Loucy (cell line): ENCODE results near the gene PAX5.

Experiments
- H2AFZ ChIP-seq: fragments of 200-600 bp; sonication (generic); 2 replicates; pipeline ENCODE4 v1.6.0; 2016; ENCODE audit warnings: antibody characterized with exemption, mild to moderate bottlenecking, low read length, moderate library complexity
- H3F3A ChIP-seq: fragments of 200-600 bp; 2 replicates; pipeline ENCODE4 v1.6.0; 2016; ENCODE audit warnings: antibody characterized with exemption, low read depth, mild to moderate bottlenecking
- H3K27me3 ChIP-seq: fragments of 200-600 bp; sonication (generic); 2 replicates; pipeline ENCODE4 v1.6.1; 2014; ENCODE audit warnings: low read length, mild to moderate bottlenecking; ENCODE audit not compliant: insufficient read depth, poor library complexity, severe bottlenecking
- H3K36me3 ChIP-seq: fragments of 200-600 bp; sonication (generic); 2 replicates; pipeline ENCODE4 v1.6.1; 2016; ENCODE audit warnings: low read length; ENCODE audit not compliant: insufficient read depth
- H3K4me1 ChIP-seq: fragments of 200-600 bp; sonication (generic); 2 replicates; pipeline ENCODE4 v1.5.1; 2014; ENCODE audit warnings: low read length, mild to moderate bottlenecking; ENCODE audit not compliant: insufficient read depth, poor library complexity, severe bottlenecking
- H3K4me2 ChIP-seq: fragments of 200-600 bp; sonication (generic); 2 replicates; pipeline ENCODE4 v1.6.0; 2014; ENCODE audit warnings: antibody characterized with exemption, low read length, low read depth, mild to moderate bottlenecking; ENCODE audit not compliant: poor library complexity, severe bottlenecking
- H3K4me3 ChIP-seq: fragments of 200-600 bp; sonication (generic); 2 replicates; pipeline ENCODE4 v1.5.1; 2014; ENCODE audit warnings: low read length, mild to moderate bottlenecking, mixed read lengths; ENCODE audit not compliant: poor library complexity, severe bottlenecking
- H3K79me2 ChIP-seq: fragments of 200-600 bp; sonication (generic); 2 replicates; pipeline ENCODE4 v1.6.1; 2014; ENCODE audit warnings: low read length; ENCODE audit not compliant: insufficient read depth
- H3K9ac ChIP-seq: fragments of 200-600 bp; sonication (generic); 2 replicates; pipeline ENCODE4 v1.6.0; 2014; ENCODE audit warnings: mild to moderate bottlenecking, low read depth, low read length, moderate library complexity; ENCODE audit not compliant: poor library complexity, severe bottlenecking
- H3K9me2 ChIP-seq: fragments of 200-600 bp; sonication (generic); replicated peaks from 2 replicates; pipeline ENCODE4 v1.6.1; 2016; ENCODE audit warnings: low read depth, low read length, mixed read lengths
- H3K9me3 ChIP-seq: fragments of 200-600 bp; sonication (generic); 2 replicates; pipeline ENCODE4 v1.6.1; 2014; ENCODE audit warnings: mild to moderate bottlenecking, antibody characterized with exemption, low read length, low read depth; ENCODE audit not compliant: insufficient read depth
- H4K20me1 ChIP-seq: fragments of 200-600 bp; sonication (generic); 2 replicates; pipeline ENCODE4 v1.6.0; 2014; ENCODE audit warnings: antibody characterized with exemption, low read length, mild to moderate bottlenecking; ENCODE audit not compliant: insufficient read depth, poor library complexity, severe bottlenecking
- CTCF ChIP-seq: fragments of 200-600 bp; sonication (generic); conservative IDR thresholded peaks from 2 replicates; pipeline ENCODE4 v1.5.1; 2014; ENCODE audit warnings: mild to moderate bottlenecking, antibody characterized with exemption, low read length
- EZH2phosphoT487 ChIP-seq: fragments of 200-600 bp; IDR thresholded peaks from 2 replicates; pipeline ENCODE4 v1.6.1; 2018; ENCODE audit warnings: antibody characterized with exemption, mild to moderate bottlenecking, moderate library complexity, borderline replicate concordance

PAX5 gene

DNA sequence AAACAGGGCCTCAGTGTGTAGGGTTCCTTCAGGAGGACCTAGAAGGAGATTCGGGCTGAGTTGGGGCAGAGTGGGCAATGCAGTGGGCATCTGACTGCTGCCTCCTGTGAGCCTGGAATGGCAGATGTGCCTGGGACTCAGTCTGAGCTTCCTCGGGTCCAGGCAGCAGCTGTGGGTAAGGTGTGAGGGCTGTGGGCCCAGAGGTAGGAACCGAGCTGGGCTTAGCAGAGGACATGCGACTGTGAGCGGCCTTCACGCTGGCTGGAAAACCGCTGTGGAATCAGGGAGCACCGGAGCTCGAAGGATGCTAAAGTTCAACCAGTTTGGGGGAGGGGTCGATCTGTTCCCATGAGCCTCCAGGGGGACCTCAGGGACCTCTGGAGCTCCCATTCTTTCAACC lies 137.0 kb downstream of the PAX5 start:
- Histone ChIP-seq H3K9ac (no peak overlapping the region), H3K79me2 (no peaks in the 10 kb centered on the region), H3K9me3 (no peaks in the 10 kb centered on the region), H3K36me3 (no peaks in the 10 kb centered on the region), H3K4me3 (no peak overlapping the region), H3K9me2 (no peaks in the 10 kb centered on the region), H3F3A (no peaks in the 10 kb centered on the region), H2AFZ (no peak overlapping the region), H4K20me1 (no peaks in the 10 kb centered on the region), H3K4me1 (no peaks in the 10 kb centered on the region), H3K27me3 (no peaks in the 10 kb centered on the region), H3K4me2 (no peak overlapping the region)
- TF ChIP-seq EZH2phosphoT487 (no peak), CTCF (no peak)

DNA sequence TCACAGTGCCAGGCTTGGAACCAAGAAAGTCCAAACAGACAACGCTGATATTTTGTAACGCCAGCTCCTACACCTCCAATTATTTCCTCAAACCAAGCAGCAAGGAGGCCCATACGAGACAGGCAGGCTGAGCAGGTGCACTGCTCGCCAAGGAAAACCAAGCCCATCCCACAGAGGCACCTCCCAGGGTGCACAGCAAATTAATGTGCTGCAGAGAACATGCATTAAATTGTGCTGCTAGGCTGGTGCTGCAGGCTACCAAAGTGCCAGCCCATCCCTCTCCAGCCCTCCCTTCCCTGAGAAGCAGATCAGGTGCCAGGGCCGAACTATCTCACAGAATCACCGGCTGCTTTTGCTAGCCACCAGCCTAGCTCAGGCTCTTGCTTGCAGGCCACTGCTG lies 137.8 kb downstream of the PAX5 start:
- TF ChIP-seq EZH2phosphoT487: no peak
- TF ChIP-seq CTCF: no peak
- no peak overlapping the region for H2AFZ ChIP-seq
- H3K9me2 ChIP-seq: no peaks in the 10 kb centered on the region
- no peak overlapping the region for H3K9ac ChIP-seq
- no peaks in the 10 kb centered on the region for H3K79me2 ChIP-seq
- no peaks in the 10 kb centered on the region for H3K36me3 ChIP-seq
- no peaks in the 10 kb centered on the region for H4K20me1 ChIP-seq
- no peaks in the 10 kb centered on the region for H3K4me1 ChIP-seq
- H3F3A ChIP-seq: no peaks in the 10 kb centered on the region
- no peak overlapping the region for H3K4me2 ChIP-seq
- H3K4me3 ChIP-seq: no peak overlapping the region
- no peaks in the 10 kb centered on the region for H3K27me3 ChIP-seq
- no peaks in the 10 kb centered on the region for H3K9me3 ChIP-seq

- no peaks in the 10 kb centered on the region for H3K36me3 ChIP-seq
- no peak overlapping the region for H3K9ac ChIP-seq
- H3K79me2 ChIP-seq: no peaks in the 10 kb centered on the region
- no peak overlapping the region for H3K4me2 ChIP-seq
- H2AFZ ChIP-seq: no peak overlapping the region
- H3K27me3 ChIP-seq: no peaks in the 10 kb centered on the region
- no peak for TF ChIP-seq EZH2phosphoT487
- no peak for TF ChIP-seq CTCF
- no peaks in the 10 kb centered on the region for H3F3A ChIP-seq
- H3K4me3 ChIP-seq: no peak overlapping the region
- H3K4me1 ChIP-seq: no peaks in the 10 kb centered on the region
- H3K9me3 ChIP-seq: no peaks in the 10 kb centered on the region
- H3K9me2 ChIP-seq: no peaks in the 10 kb centered on the region
- H4K20me1 ChIP-seq: no peaks in the 10 kb centered on the region
These were observed 138.3 kb downstream of the PAX5 start for GRCh38 chr9:36895744-36896260.
